ENCODE results near the gene MKKS.

DNA sequence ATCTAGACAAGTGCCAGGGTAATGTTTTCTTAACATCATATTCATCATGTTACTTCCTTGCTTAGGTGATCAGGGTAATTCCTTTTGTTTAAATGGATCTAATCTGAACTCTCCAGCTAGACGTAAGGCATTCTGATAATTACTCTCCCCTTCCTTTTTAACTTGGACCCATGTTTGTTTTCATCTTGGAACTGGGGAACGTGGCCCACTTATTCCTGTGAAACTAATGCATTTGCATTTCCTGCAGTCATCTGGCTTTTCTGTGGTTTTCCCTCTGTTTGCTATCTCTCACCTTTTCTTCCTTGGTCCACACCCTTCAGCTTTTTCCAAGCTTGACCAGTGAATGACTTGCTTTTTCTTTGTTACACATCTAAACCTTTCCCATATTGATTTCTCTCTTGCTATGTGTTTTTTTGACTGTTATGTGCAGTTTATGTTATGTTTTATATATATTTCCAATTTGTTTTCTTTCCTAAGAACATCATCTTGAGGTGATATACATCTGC lies 34.4 kb upstream of the MKKS start:
- TF ChIP-seq, protein P1, sequence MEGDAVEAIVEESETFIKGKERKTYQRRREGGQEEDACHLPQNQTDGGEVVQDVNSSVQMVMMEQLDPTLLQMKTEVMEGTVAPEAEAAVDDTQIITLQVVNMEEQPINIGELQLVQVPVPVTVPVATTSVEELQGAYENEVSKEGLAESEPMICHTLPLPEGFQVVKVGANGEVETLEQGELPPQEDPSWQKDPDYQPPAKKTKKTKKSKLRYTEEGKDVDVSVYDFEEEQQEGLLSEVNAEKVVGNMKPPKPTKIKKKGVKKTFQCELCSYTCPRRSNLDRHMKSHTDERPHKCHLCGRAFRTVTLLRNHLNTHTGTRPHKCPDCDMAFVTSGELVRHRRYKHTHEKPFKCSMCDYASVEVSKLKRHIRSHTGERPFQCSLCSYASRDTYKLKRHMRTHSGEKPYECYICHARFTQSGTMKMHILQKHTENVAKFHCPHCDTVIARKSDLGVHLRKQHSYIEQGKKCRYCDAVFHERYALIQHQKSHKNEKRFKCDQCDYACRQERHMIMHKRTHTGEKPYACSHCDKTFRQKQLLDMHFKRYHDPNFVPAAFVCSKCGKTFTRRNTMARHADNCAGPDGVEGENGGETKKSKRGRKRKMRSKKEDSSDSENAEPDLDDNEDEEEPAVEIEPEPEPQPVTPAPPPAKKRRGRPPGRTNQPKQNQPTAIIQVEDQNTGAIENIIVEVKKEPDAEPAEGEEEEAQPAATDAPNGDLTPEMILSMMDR (IDR thresholded peaks at IDR 0.05) = no peak
- no peak for TF ChIP-seq EZH2 (IDR thresholded peaks at IDR 0.05)
- no peak for TF ChIP-seq EZH2phosphoT487 (IDR thresholded peaks at IDR 0.05)
